Measurements from ENCODE around the gene TNFRSF18. TPM values are rescaled to one million over a fixed set of nuclear protein-coding genes. Genes with fewer than 3 reads are reported as not detected.

Gene TNFRSF18
- polyA plus RNA-seq, 4 donors, result 0.29 to 0.79 (median 0.53) TPM

GRCh38 chr1:1228596-1229321 is 22.4 kb upstream of the TNFRSF18 start:
- no peak for DNase-seq (ENCODE audit: low read depth in 4 of 4, low spot score in 2 of 4)

- DNase-seq (ENCODE audit: low read depth in 4 of 4, low spot score in 2 of 4), result no peak
Measured at GRCh38 chr1:1228187-1228586, 21.8 kb upstream of the TNFRSF18 start.

- no peak for DNase-seq (ENCODE audit: low read depth in 4 of 4, low spot score in 2 of 4)
Measured at GRCh38 chr1:1227386-1227785, 21.0 kb upstream of the TNFRSF18 start.

- no peak for DNase-seq (ENCODE audit: low read depth in 4 of 4, low spot score in 2 of 4)
Measured at GRCh38 chr1:1226566-1227362, 20.4 kb upstream of the TNFRSF18 start.

GRCh38 chr1:1225913-1226312 is 19.5 kb upstream of the TNFRSF18 start:
- DNase-seq (ENCODE audit: low read depth in 4 of 4, low spot score in 2 of 4), result no peak

GRCh38 chr1:1225238-1225845 is 18.9 kb upstream of the TNFRSF18 start:
- DNase-seq (ENCODE audit: low read depth in 4 of 4, low spot score in 2 of 4), result no peak

GRCh38 chr1:1223891-1224290 is 17.5 kb upstream of the TNFRSF18 start:
- no peak for DNase-seq (ENCODE audit: low read depth in 4 of 4, low spot score in 2 of 4)

GRCh38 chr1:1223321-1223720 is 16.9 kb upstream of the TNFRSF18 start:
- no peak for DNase-seq (ENCODE audit: low read depth in 4 of 4, low spot score in 2 of 4)

GRCh38 chr1:1222575-1223225 is 16.3 kb upstream of the TNFRSF18 start:
- DNase-seq (ENCODE audit: low read depth in 4 of 4, low spot score in 2 of 4), result no peak

GRCh38 chr1:1221887-1222574 is 15.6 kb upstream of the TNFRSF18 start:
- DNase-seq (ENCODE audit: low read depth in 4 of 4, low spot score in 2 of 4), result no peak

GRCh38 chr1:1220197-1220596 is 13.8 kb upstream of the TNFRSF18 start:
- DNase-seq (ENCODE audit: low read depth in 4 of 4, low spot score in 2 of 4), result no peak

- no peak for DNase-seq (ENCODE audit: low read depth in 4 of 4, low spot score in 2 of 4)
Measured at GRCh38 chr1:1219341-1219740, 12.9 kb upstream of the TNFRSF18 start.

GRCh38 chr1:1218524-1219200 is 12.3 kb upstream of the TNFRSF18 start:
- no peak for DNase-seq (ENCODE audit: low read depth in 4 of 4, low spot score in 2 of 4)

- no peak for DNase-seq (ENCODE audit: low read depth in 4 of 4, low spot score in 2 of 4)
Measured at GRCh38 chr1:1217621-1218523, 11.5 kb upstream of the TNFRSF18 start.

- no peak for DNase-seq (ENCODE audit: low read depth in 4 of 4, low spot score in 2 of 4)
Measured at GRCh38 chr1:1216770-1217620, 10.6 kb upstream of the TNFRSF18 start.

- DNase-seq (ENCODE audit: low read depth in 4 of 4, low spot score in 2 of 4), result no peak
Measured at GRCh38 chr1:1215881-1216605, 9.7 kb upstream of the TNFRSF18 start.

GRCh38 chr1:1215080-1215676 is 8.8 kb upstream of the TNFRSF18 start:
- no peak for DNase-seq (ENCODE audit: low read depth in 4 of 4, low spot score in 2 of 4)

Data from left renal cortex interstitium (tissue), 4 donors.